HG03442 (cell line): ENCODE measurements around the gene NFATC3.

Experiments
- ATAC-seq: cut with Tn5 transposase; IDR thresholded peaks from one replicate; pipeline ENCODE4 v1.9.1; 2021; ENCODE audit warnings: mild to moderate bottlenecking, moderate library complexity; ENCODE audit not compliant: unreplicated experiment

NFATC3 gene

DNA sequence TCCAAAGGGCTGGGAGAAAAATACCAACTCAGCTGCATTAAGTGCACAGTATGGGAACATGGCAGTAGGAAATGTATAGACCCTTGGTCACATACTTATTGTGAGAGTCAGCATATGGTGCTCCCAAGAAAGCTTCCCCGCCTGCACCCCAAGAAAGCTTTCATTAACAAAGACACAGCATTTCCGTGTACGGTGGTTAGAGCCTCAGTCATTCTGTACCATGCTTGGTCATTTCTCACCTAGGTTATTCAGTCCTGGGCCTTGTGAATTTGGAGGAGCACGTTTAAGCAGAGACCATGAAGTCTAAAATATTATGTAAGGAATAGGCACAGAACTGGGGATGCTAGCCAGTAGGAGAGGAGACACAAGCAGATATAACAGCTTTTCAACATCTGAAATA is 94.7 kb downstream of the NFATC3 start:
- ATAC-seq, result no peak

DNA sequence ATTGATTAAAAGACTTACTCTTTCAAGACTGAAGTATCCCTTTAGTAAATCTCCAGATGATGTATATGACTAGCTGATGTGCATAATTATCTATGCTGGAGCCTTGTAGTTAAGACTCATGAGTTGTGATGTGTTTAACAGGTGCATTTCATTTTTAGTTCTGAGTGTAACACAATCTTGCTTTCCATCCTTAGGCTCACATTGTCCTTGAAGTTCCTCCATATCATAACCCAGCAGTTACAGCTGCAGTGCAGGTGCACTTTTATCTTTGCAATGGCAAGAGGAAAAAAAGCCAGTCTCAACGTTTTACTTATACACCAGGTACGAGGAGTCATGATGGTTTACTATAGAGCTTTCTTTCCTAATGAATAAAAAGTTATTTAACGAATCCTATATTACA is 97.9 kb downstream of the NFATC3 start:
- ATAC-seq, result no peak

DNA sequence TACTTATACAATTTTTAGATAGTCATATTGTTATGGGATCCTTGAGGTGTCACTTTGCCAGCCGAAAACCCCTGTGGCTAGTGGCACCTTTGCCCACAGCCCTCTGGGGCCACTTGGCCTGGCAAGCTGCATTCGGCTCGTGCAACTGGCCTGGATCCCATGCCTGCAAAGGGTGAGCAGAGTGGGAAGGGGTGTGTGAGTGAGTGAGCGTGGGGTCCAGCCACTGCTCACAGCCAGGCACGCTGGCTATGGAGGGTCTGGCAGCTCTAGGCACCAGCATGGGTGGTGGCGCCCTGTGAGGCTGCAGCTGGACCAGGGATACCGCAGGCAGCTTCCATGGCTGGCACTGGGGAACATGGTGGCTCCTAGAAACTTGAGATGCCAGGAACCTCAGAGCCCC is 101.7 kb downstream of the NFATC3 start:
- ATAC-seq, result no peak

GRCh38 chr16:68187505-68187904 is 102.3 kb downstream of the NFATC3 start:
- ATAC-seq, result no peak

GRCh38 chr16:68188170-68188569 is 103.0 kb downstream of the NFATC3 start:
- ATAC-seq, result no peak

DNA sequence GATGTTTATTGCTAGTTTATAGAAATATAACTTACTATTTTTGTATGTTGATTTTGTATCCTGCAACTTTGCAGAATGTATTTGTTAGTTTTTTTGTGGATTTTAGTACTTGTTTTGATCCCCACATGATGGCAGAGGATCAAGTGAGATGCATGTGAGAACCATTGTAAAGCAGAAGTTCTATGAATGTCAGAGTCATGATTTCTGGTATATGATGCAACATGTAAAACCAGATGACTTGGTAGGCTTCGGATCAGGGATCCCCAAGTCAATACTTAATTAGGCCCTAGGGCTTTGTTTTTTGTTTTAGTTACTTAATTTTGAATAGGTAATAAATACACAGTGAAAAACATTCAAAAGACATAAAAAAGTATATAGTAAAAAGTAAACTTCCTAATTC is 104.9 kb downstream of the NFATC3 start:
- no peak for ATAC-seq

- no peak for ATAC-seq
These were observed 105.8 kb downstream of the NFATC3 start for GRCh38 chr16:68190736-68191510.

DNA sequence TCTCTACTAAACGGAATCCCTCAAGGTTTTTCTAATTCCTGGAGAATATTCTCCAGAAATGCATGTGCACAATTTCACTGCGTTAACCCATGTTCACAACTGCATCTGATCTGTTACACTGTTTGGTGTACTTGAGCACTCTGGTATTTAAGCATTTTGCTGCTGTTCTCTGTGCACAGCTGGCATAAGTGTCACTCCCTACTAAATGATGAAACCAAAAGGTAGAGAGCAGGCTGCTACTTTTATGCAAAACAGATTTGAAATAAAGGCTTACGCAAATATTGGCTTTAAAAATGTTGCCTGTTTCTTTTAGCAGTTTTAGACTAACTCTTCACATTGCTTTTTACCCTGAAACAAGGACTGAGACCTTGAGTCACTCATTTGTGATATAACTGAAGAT is 109.1 kb downstream of the NFATC3 start:
- ATAC-seq, result no peak

DNA sequence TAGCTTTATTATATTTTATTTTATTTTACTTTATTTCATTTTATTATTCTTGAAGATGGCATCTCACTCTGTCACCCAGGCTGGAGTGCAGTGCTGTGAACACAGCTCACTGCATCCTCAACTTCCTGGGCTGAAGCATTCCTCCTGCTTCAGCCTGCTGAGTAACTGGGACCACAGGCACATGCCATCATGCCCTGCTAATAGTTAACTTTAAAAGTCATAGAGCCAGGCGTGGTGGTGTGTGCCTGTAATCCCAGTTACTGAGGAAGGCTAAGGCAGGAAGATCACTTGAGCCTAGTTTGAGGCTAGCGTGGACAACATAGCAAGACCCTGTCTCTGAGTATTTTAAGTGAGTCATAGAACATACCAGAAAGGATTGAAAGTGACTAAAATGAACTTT is 112.1 kb downstream of the NFATC3 start:
- no peak for ATAC-seq

DNA sequence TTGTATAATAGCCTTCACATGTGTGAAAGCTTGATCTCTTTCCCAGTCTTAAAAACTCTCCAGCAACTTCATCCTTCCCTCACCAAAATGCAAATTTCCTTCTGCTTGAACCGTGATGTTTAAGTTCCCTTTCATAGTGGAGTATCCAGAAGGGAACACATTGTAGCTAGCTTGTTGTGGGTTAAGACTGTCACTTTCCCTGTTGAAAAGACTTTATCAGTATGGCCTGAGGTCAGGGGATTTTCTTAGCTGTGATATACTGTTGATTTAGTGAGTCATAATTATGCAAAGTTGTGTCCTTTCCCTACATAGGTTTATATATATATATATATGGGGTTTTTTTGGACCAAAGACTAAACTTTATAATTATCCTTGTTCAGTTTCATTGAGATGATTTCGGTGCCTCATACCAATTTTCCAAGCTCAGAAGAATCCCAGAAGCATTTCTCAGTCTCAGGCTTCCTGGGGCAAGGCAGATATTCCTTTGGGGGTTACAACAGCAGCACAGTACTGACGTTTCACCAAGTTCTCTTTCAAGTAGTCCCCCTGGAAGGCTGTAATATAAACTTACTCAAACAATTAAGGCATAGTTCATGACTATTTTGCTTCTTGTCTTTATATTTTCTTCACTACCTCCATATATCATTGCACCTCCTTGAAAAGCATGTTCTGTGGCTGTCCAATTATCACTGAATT is 115.1 kb downstream of the NFATC3 start:
- no peak for ATAC-seq

DNA sequence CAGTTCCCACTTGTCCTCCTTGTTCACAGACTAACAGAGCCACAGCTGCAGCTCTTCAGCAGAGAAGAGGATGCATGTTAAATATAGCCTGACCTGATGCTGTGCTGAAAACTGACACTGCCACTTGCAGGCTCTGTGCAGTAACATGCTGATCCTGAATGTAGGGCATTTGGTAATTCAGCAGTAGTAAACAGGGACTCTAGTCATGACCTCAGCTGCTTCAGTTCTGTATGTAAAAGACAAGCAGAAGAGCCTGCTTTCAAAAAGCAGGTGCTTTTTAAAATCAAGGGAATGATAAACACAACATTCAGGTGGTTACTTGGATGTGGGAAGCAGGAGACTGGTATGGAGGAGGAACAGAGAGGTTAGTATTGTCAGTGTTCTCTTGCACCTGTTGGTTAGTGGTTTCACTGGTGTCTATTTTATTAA is 116.9 kb downstream of the NFATC3 start:
- no peak for ATAC-seq

- no peak for ATAC-seq
These were observed 121.1 kb downstream of the NFATC3 start for GRCh38 chr16:68206245-68206644.

- ATAC-seq, result no peak
These were observed 129.6 kb downstream of the NFATC3 start for GRCh38 chr16:68214726-68215125.

DNA sequence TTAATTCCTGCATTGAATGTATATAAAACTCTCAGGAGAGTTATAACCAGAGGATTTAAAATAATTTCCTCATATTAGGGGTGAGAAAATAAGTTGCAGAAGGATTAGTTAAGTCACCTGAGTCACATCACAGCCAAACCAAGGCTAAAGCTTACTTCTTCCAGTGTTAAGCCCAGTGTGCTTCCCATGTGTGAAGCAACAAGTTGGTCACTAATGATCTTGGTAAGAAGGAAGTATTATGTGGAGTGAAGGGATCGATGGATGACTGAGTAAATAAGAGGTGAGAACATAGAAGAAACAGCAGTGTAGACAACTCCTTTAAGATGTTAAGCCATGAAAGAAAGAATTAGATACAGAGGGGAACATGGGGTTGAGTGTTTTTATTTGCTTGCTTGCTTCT is 130.1 kb downstream of the NFATC3 start:
- ATAC-seq, result no peak

DNA sequence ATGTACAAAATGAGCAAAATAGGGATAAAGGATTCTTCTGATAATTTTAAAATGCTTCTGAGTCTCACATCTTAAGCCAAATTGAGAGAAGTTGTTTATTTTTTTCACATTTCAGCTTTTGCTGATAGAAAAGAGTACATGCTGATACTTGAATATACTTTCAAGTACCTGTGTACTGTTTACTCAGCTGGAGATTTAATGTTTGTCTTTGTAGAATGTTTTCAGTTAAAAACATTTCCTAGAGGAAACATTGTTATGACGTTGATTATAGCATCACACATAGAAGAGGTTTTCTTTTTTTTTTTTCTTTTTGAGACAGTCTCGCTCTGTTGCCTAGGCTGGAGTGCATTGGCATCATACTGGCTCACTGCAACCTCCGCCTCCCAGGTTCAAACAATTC is 131.1 kb downstream of the NFATC3 start:
- no peak for ATAC-seq

DNA sequence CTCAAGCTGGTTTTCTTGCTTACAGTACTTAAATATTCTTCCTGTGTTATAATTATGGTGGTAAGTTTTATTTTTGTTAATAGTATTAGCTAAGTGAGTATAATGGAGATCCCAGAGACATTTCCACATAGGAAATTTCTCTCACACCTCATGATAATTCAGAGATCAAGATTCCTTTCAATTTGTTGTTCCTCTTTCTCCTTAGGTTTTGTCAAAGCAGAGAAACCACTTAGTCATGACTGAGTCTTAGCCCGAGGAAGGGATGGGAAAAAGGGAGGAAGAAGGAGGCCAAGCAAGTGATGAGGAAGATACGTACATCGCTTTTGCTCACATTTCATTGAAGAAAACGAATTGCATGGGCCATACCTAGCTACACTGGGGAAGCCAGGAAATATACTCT is 132.3 kb downstream of the NFATC3 start:
- ATAC-seq, result no peak

- ATAC-seq, result no peak
These were observed 134.7 kb downstream of the NFATC3 start for GRCh38 chr16:68219725-68220351.

- no peak for ATAC-seq
These were observed 137.9 kb downstream of the NFATC3 start for GRCh38 chr16:68223072-68223471.

DNA sequence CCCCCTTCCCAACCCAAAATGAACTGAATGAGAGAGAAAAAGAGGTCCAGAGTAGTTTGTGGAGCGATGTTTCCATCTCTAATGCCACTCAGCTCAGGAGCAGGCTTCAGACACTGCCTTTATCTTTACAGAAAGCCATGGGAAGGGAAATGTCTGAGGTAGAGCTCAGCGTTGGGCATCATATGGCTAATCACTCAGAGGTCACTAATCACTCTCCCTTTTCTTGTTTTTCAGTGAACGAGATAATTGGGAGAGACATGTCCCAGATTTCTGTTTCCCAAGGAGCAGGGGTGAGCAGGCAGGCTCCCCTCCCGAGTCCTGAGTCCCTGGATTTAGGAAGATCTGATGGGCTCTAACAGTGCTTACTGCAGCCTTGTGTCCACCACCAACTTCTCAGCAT is 140.9 kb downstream of the NFATC3 start:
- no peak for ATAC-seq

GRCh38 chr16:68227183-68227793 is 142.1 kb downstream of the NFATC3 start:
- no peak for ATAC-seq

- ATAC-seq, result no peak
These were observed 142.8 kb downstream of the NFATC3 start for GRCh38 chr16:68227850-68228553.
